Thymus (tissue), 11 donors: ENCODE measurements around the gene SLC10A3. TPM values are rescaled to one million over a fixed set of nuclear protein-coding genes. Genes with fewer than 3 reads are reported as not detected.

Experiments
- DNase-seq, 9 donors: peaks; one replicate each; pipeline ENCODE4 v3.0.0-alpha.2; 2013; ENCODE audit warnings: low spot score in 9 of 9, low read depth in 6 of 9, missing footprints in 1 of 9
- H3K27ac ChIP-seq, 2 donors: one replicate each; pipeline ENCODE4 v1.5.1; 2013; ENCODE audit warnings: control low read depth in 1 of 2, low read depth in 1 of 2, low read length in 1 of 2, mild to moderate bottlenecking in 1 of 2, moderate library complexity in 1 of 2
- H3K27me3 ChIP-seq, 2 donors: one replicate each; pipeline ENCODE4 v1.5.1; 2013; ENCODE audit warnings: low read length in 1 of 2; ENCODE audit not compliant: control insufficient read depth in 2 of 2, insufficient read depth in 1 of 2
- H3K36me3 ChIP-seq, 2 donors: one replicate each; pipeline ENCODE4 v1.5.1; 2013; ENCODE audit warnings: low read length in 1 of 2, mild to moderate bottlenecking in 1 of 2, moderate library complexity in 1 of 2; ENCODE audit not compliant: control insufficient read depth in 2 of 2, insufficient read depth in 2 of 2
- H3K4me1 ChIP-seq, 2 donors: one replicate each; pipeline ENCODE4 v1.5.1; 2013; ENCODE audit warnings: low read length in 2 of 2; ENCODE audit not compliant: control insufficient read depth in 2 of 2, insufficient read depth in 2 of 2
- H3K4me3 ChIP-seq, 2 donors: one replicate each; pipeline ENCODE4 v1.5.1; 2013; ENCODE audit warnings: low read length in 2 of 2, control low read depth in 1 of 2, mild to moderate bottlenecking in 1 of 2
- H3K9me3 ChIP-seq, 2 donors: one replicate each; pipeline ENCODE4 v1.5.1; 2013; ENCODE audit warnings: low read length in 1 of 2, mild to moderate bottlenecking in 1 of 2; ENCODE audit not compliant: control insufficient read depth in 2 of 2, insufficient read depth in 1 of 2
- WGBS: extraction: QIAGEN DNeasy Blood & Tissue Kit; methylation state at CpG from one replicate; pipeline ENCODE4 v1.1.7; 2013; 5-methylcytosine and 5-hydroxymethylcytosine counted together
- polyA plus RNA-seq: library from polyadenylated mRNA; stranded (reverse); fragments of 200-250 nt; gene quantifications from one replicate; pipeline ENCODE4 v1.2.3, GENCODE V29; 2013
- total RNA-seq: library from RNA; stranded (reverse); fragments of 120-200 nt; gene quantifications from one replicate; pipeline ENCODE4 v1.2.4, GENCODE V29; 2013
- donor health status: healthy.

Gene SLC10A3
- total and polyA plus RNA-seq, 2 donors, result 6.1 to 21.6 TPM

DNA sequence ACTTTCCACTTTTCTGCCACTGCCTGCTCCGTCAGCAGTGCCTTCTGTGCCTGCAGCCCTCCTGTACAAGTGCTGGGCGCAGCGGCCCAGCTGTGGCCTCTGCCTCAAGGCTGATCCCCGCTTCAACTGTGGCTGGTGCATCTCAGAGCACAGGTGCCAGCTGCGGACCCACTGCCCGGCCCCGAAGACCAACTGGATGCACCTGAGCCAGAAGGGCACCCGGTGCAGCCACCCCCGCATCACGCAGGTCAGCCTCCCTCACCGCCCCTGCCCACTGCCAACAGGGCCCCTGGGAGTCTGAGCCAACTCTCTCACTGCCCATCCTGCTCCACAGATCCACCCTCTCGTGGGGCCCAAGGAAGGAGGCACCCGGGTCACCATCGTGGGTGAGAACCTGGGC lies 24.8 kb downstream of the SLC10A3 start:
- Histone ChIP-seq H3K4me1 (no peaks in the 10 kb centered on the region), H3K4me3 (no peak overlapping the region), H3K36me3 (peaks cover 5 to 63% of the 10 kb centered on the region in 2 donors), H3K27ac (no peak overlapping the region), H3K27me3 (no peaks in the 10 kb centered on the region), H3K9me3 (peaks cover 0 to 17% of the 10 kb centered on the region in 2 donors)
- 97% methylated on average over 14 of the region's 14 CpGs for WGBS
- no peak for DNase-seq

DNA sequence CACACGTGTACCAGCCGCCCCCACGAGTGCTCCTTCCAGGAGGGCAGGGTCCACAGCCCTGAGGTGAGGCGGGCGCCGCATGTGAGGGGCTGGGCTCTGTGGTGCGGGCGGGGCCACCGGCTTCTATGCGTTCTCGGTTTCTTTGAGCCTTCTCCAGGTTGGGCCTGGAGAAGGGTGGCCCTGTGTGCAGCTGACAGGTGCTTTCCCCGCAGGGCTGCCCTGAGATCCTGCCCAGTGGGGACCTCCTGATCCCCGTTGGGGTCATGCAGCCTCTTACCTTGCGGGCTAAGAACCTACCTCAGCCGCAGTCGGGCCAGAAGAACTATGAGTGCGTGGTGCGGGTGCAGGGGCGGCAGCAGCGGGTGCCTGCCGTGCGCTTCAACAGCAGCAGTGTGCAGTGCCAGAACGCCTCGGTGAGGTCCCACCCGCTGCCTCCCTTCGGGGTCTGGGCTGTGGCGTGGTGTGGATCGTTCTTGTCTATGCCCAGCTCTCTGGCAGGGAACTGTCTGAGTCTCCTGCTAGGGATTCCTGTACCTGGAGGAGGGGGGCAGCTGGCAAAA lies 25.5 kb downstream of the SLC10A3 start:
- Histone ChIP-seq H3K4me1 (no peaks in the 10 kb centered on the region), H3K9me3 (peaks cover 0 to 17% of the 10 kb centered on the region in 2 donors), H3K27ac (no peak overlapping the region), H3K36me3 (peaks cover 5 to 61% of the 10 kb centered on the region in 2 donors), H3K4me3 (no peak overlapping the region), H3K27me3 (no peaks in the 10 kb centered on the region)
- DNase-seq, result no peak
- 97% methylated on average over 28 of the region's 28 CpGs for WGBS

DNA sequence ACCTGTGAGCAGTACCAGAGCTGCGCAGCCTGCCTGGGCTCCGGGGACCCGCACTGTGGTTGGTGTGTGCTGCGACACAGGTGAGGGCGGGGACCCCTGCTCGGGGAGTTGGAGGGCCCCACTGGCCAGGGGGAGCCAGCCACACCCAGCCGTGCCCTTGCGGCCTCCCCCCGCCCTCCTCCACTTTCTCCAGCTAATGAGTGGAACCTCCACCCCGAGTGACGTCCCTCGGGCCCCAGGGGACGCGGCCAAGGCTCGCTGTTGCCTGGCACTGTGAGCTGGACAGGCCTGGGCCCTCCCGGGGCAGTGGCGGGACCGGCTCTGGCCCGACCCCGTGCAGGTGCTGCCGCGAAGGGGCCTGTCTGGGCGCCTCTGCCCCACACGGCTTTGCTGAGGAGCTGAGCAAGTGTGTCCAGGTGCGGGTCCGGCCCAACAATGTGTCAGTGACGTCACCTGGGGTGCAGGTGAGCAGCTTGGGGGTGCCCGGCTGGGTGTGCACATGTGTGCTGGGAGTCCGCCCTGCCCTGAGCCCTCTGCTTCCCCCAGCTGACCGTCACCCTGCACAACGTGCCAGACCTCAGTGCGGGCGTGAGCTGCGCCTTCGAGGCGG lies 26.7 kb downstream of the SLC10A3 start:
- H3K9me3 ChIP-seq, result peaks cover 0 to 17% of the 10 kb centered on the region in 2 donors

DNA sequence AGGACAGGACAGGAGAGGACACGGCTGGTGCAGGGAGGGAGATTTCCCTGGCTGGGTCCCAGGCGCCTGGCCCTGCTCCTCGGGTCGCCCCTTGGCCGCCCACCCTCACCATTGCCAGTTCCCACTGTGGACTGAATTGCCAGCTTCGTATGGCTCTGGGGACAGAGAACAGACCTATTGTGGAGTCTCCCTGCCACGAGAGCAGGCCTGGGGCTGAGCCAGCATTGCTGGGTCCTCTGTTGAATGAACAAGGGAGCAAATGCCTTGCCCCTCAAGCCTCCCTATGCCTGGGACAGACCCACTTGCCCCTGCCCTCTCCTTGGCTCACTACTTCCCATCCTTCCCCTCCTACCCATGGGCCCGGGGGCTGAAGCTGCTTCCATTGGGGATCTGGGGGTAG lies 28.0 kb downstream of the SLC10A3 start:
- Histone ChIP-seq H3K27ac (no peak overlapping the region), H3K36me3 (peaks cover 2 to 37% of the 10 kb centered on the region in 2 donors), H3K27me3 (peaks cover 0 to 7% of the 10 kb centered on the region in 2 donors), H3K4me1 (peaks cover 2 to 5% of the 10 kb centered on the region in 2 donors), H3K4me3 (no peak overlapping the region), H3K9me3 (peaks cover 0 to 12% of the 10 kb centered on the region in 2 donors)
- WGBS, result 99% methylated on average over 8 of the region's 8 CpGs
- DNase-seq, result no peak

More for the DNA sequence above, 26.7 kb downstream of the SLC10A3 start:
- H3K4me1 ChIP-seq, result peaks cover 1 to 2% of the 10 kb centered on the region in 2 donors
- H3K36me3 ChIP-seq, result peaks cover 5 to 49% of the 10 kb centered on the region in 2 donors
- no peak overlapping the region for H3K4me3 ChIP-seq
- DNase-seq, result no peak
- H3K27me3 ChIP-seq, result peaks cover 0 to under 1% of the 10 kb centered on the region in 2 donors
- 98% methylated on average over 31 of the region's 36 CpGs for WGBS
- no peak overlapping the region for H3K27ac ChIP-seq

DNA sequence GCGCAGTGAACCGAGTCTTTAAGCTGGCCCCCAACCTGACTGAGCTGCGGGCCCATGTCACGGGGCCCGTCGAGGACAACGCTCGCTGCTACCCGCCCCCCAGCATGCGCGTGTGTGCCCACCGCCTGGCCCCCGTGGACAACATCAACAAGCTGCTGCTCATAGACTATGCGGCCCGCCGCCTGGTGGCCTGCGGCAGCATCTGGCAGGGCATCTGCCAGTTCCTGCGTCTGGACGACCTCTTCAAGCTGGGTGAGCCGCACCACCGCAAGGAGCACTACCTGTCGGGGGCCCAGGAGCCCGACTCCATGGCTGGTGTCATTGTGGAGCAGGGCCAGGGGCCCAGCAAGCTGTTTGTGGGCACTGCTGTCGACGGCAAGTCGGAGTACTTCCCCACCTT lies 30.1 kb downstream of the SLC10A3 start:
- Histone ChIP-seq H3K4me3 (no peak overlapping the region), H3K27me3 (peaks cover 0 to 8% of the 10 kb centered on the region in 2 donors), H3K36me3 (peaks cover under 1 to 20% of the 10 kb centered on the region in 2 donors), H3K9me3 (peaks cover 0 to 7% of the 10 kb centered on the region in 2 donors), H3K27ac (no peak overlapping the region), H3K4me1 (peaks cover 2 to 5% of the 10 kb centered on the region in 2 donors)
- 96% methylated on average over 26 of the region's 26 CpGs for WGBS
- no peak for DNase-seq

DNA sequence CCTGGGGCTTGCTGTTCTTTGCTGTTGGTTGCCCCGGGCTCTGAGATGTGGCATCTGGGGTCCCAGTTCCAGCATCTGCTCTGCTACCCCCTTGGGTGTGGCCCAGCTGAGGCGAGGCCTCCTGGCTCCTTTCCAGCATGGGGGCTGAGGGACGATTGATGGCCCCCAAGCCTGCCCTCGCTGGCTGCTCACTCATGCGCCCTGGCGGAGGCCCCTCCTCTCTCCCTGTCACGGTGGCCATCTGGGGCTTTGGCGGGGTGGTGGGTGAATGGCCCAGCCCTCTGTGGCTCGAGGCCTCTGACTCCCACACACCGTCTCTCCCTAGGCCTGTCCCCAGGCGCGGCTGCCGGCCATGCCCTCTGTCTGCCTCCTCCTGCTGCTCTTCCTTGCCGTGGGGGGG lies 30.6 kb downstream of the SLC10A3 start:
- peaks cover 0 to 8% of the 10 kb centered on the region in 2 donors for H3K27me3 ChIP-seq
- WGBS, result 88% methylated on average over 14 of the region's 14 CpGs
- H3K36me3 ChIP-seq, result peaks cover 0 to 18% of the 10 kb centered on the region in 2 donors
- peaks cover 0 to 7% of the 10 kb centered on the region in 2 donors for H3K9me3 ChIP-seq
- H3K27ac ChIP-seq, result no peak overlapping the region
- DNase-seq, result no peak
- peaks cover 2 to 5% of the 10 kb centered on the region in 2 donors for H3K4me1 ChIP-seq
- no peak overlapping the region for H3K4me3 ChIP-seq

DNA sequence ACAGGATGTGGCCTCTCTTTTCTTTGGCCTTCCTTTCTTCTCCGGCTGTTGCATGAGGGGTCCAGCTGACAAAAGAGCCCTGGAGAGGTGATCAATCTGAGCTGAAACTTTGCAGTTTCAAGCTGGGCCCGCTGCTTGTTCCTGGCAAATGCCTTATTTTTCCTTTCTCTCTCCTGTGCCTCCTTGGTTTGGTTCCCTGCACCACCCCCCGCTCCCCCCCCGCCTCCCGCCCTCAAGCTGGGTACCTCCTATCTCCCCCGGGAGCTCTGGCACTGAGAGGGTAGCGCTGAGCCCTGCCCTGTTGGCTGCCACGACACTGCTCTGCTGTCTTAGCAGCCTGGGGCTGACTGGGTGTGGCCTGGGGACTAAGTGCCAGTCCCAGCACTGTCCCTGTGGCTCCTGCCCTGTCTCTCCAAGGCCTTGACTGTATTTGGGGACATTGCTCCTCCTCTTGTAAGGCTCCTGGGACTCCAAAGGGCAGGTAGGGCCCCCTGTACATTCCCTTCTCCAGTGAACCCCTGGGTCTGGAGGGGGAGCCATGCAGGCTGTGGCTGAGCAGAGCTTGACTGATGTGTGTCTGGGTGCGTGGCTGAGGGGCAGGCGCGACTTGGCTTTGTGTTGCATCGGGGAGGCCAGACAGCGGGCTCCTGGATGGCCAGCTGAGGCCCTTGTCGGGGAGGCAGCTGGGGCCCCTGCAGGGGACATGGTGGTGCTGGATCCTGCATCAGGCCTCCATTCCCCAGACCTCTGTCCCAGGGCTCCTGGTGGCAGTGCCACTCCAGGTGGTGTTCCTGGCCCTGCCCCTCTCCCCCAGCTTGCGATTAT lies 31.3 kb downstream of the SLC10A3 start:
- Histone ChIP-seq H3K4me3 (peak overlapping the region; percentile 42 to 66), H3K4me1 (peaks cover 2 to 5% of the 10 kb centered on the region in 2 donors), H3K27ac (no peak overlapping the region), H3K27me3 (peaks cover 0 to 8% of the 10 kb centered on the region in 2 donors), H3K36me3 (peaks cover 0 to 13% of the 10 kb centered on the region in 2 donors), H3K9me3 (peaks cover 0 to 4% of the 10 kb centered on the region in 2 donors)
- 73% methylated on average over 15 of the region's 15 CpGs for WGBS
- peak in 1 of 9 donors; percentile 9 for DNase-seq

DNA sequence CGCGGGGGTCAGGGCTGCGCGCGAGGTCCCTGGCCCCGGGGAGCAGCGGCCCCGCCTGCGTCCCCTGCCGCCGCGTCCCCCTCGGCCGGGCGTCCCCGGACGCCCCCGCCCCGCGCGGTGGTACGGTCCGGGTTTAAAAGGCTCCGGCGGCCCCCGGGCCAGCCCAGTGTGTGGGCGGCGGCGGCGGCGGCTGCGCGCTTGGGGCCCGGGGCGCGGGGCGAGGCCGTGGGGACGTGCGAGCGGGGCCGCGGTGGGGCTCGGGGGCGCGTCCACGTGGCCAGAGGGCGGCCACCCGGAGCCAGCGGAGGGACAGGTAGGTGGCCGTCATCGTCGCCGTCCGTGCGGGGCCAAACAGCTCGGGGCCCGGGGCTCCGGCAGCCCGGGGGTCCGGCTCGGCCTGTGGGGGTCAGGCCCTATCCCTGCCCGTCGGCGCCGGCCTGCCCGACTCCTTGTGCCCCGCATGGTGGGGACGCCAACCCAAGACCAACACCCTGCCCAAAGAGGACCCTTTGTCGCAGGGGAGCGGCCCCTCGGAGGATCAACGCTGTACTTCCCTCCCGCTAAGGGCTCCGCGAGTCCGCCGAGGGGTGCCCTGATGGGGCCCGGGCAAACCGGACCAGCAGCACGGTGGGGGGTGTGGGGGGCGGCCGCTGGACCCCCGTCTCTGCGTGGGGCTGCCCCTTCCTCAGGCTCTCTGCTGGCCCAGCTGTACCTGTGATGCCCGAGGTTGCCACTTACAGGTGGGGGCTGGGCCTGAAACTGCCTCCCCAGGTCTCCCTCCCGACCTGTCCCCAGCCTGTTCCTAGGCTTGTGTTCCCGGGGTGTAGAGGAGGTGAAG lies 32.1 kb downstream of the SLC10A3 start, which contains the start of gene PLXNA3:
TSS of gene PLXNA3 (plus strand) at position 166 of the 838 bp plus-strand sequence. CDS start 1,903 bp downstream, outside the sequence.
- DNase-seq, result peak in 5 of 9 donors; percentile 42 to 68 (median 47)
- H3K27me3 ChIP-seq, result peaks cover 0 to 8% of the 10 kb centered on the region in 2 donors

More for the DNA sequence above, 32.1 kb downstream of the SLC10A3 start, which contains the start of gene PLXNA3:
- Histone ChIP-seq H3K9me3 (peaks cover 0 to 4% of the 10 kb centered on the region in 2 donors), H3K4me1 (peaks cover 2 to 5% of the 10 kb centered on the region in 2 donors), H3K36me3 (peaks cover 0 to 13% of the 10 kb centered on the region in 2 donors), H3K4me3 (peak within 1 kb of the TSS; percentile 45 to 66), H3K27ac (peak within 1 kb of the TSS in 1 of 2 donors; percentile 74)
- WGBS, result 1% methylated on average over 75 of the region's 88 CpGs
